Neural cell (in vitro differentiated cells): ENCODE results near the gene MCMBP. TPM values are rescaled to one million over a fixed set of nuclear protein-coding genes. Genes with fewer than 3 reads are reported as not detected.

Source experiments
- H2AFZ ChIP-seq: fragments of 200-600, 300-800 bp; sonication (generic), shearing (Covaris generic); 2 replicates; pipeline ENCODE4 v1.6.0; 2014; ENCODE audit warnings: low read depth, mild to moderate bottlenecking, antibody characterized with exemption, low read length, moderate library complexity
- H3F3A ChIP-seq: fragments of 200-600 bp; shearing (Covaris generic); 2 replicates; pipeline ENCODE4 v1.6.1; 2016; ENCODE audit warnings: mild to moderate bottlenecking, moderate library complexity, mixed read lengths, antibody characterized with exemption, low read length; ENCODE audit not compliant: insufficient read depth, poor library complexity, severe bottlenecking
- H3K27ac ChIP-seq: fragments of 200-600, 300-800 bp; sonication (generic), shearing (Covaris generic); 2 replicates; pipeline ENCODE4 v1.5.1; 2014; ENCODE audit warnings: mild to moderate bottlenecking, low read length, moderate library complexity
- H3K27me3 ChIP-seq: fragments of 300-800, 200-600 bp; sonication (generic), shearing (Covaris generic); 2 replicates; pipeline ENCODE4 v1.6.0; 2014; ENCODE audit warnings: mild to moderate bottlenecking, low read depth, low read length, moderate library complexity; ENCODE audit not compliant: insufficient read depth
- H3K36me3 ChIP-seq: fragments of 300-800, 200-600 bp; sonication (generic), shearing (Covaris generic); 2 replicates; pipeline ENCODE4 v1.5.1; 2014; ENCODE audit warnings: mild to moderate bottlenecking, antibody characterized with exemption, low read length, moderate library complexity; ENCODE audit not compliant: insufficient read depth
- H3K4me2 ChIP-seq: fragments of 300-800, 200-600 bp; sonication (generic), shearing (Covaris generic); 2 replicates; pipeline ENCODE4 v1.6.0; 2014; ENCODE audit warnings: mild to moderate bottlenecking, low read length
- H3K4me3 ChIP-seq: fragments of 300-800, 200-600 bp; sonication (generic), shearing (Covaris generic); 2 replicates; pipeline ENCODE4 v1.5.1; 2014; ENCODE audit warnings: mild to moderate bottlenecking, low read length, moderate library complexity
- H3K79me2 ChIP-seq: fragments of 200-600 bp; shearing (Covaris generic); replicated peaks from 2 replicates; pipeline ENCODE4 v1.6.0; 2014; ENCODE audit warnings: mild to moderate bottlenecking, low read length, moderate library complexity; ENCODE audit not compliant: insufficient read depth
- H3K9ac ChIP-seq: fragments of 300-800, 200-600 bp; sonication (generic), shearing (Covaris generic); 2 replicates; pipeline ENCODE4 v1.6.1; 2016; ENCODE audit warnings: mild to moderate bottlenecking, low read length, mixed read lengths
- H3K9me2 ChIP-seq: fragments of 200-600 bp; shearing (Covaris generic); 2 replicates; pipeline ENCODE4 v1.6.1; 2016; ENCODE audit warnings: mild to moderate bottlenecking, low read length, mixed read lengths; ENCODE audit not compliant: insufficient read depth
- H3K9me3 ChIP-seq: fragments of 200-600, 300-800 bp; sonication (generic), shearing (Covaris generic); 2 replicates; pipeline ENCODE4 v1.6.1; 2016; ENCODE audit warnings: mild to moderate bottlenecking, mixed run types, low read length, moderate library complexity, mixed read lengths
- H4K20me1 ChIP-seq: fragments of 200-600 bp; shearing (Covaris generic); 2 replicates; pipeline ENCODE4 v1.6.1; 2016; ENCODE audit warnings: mild to moderate bottlenecking, mixed run types; ENCODE audit not compliant: insufficient read depth
- CTCF ChIP-seq: fragments of 450-650 bp; IDR thresholded peaks from 2 replicates; pipeline ENCODE4 v1.5.1; 2014; ENCODE audit warnings: antibody characterized with exemption, mild to moderate bottlenecking, moderate library complexity; ENCODE audit not compliant: poor library complexity, severe bottlenecking
- EP300 ChIP-seq: fragments of 450-650 bp; conservative IDR thresholded peaks from 2 replicates; pipeline ENCODE4 v1.6.1; 2014; ENCODE audit warnings: antibody characterized with exemption, mild to moderate bottlenecking, moderate library complexity; ENCODE audit not compliant: poor library complexity, severe bottlenecking
- EZH2 ChIP-seq: fragments of 200-600, 300-800 bp; shearing (Covaris generic), sonication (generic); IDR thresholded peaks from 2 replicates; pipeline ENCODE4 v1.6.1; 2014; ENCODE audit warnings: antibody characterized with exemption, low read length, borderline replicate concordance, mild to moderate bottlenecking; ENCODE audit not compliant: insufficient read depth, poor library complexity, severe bottlenecking
- MXI1 ChIP-seq: fragments of 450-650 bp; conservative IDR thresholded peaks from 2 replicates; pipeline ENCODE4 v1.6.1; 2014; ENCODE audit warnings: antibody characterized with exemption, mild to moderate bottlenecking; ENCODE audit not compliant: poor library complexity, severe bottlenecking
- POLR2AphosphoS5 ChIP-seq: IDR thresholded peaks from 2 replicates; pipeline ENCODE4 v1.6.1; 2012
- RAD21 ChIP-seq: fragments of 450-650 bp; conservative IDR thresholded peaks from 2 replicates; pipeline ENCODE4 v1.6.1; 2014; ENCODE audit warnings: antibody characterized with exemption, mild to moderate bottlenecking, moderate library complexity
- REST ChIP-seq: IDR thresholded peaks from 2 replicates; pipeline ENCODE4 v1.6.1; 2012; ENCODE audit warnings: borderline replicate concordance
- SMC3 ChIP-seq: fragments of 450-650 bp; conservative IDR thresholded peaks from 2 replicates; pipeline ENCODE4 v1.6.1; 2014; ENCODE audit warnings: antibody characterized with exemption, mild to moderate bottlenecking, moderate library complexity; ENCODE audit not compliant: poor library complexity
- TAF1 ChIP-seq: IDR thresholded peaks from 2 replicates; pipeline ENCODE4 v1.6.1; 2012; ENCODE audit warnings: low read depth
- polyA plus RNA-seq: library from polyadenylated mRNA; depleted of rRNA; stranded (reverse); fragments of >200 nt; gene quantifications from 2 replicates; pipeline ENCODE4 v1.2.3, GENCODE V29; 2014

Gene MCMBP
- polyA plus RNA-seq, 1 donor from 2014 or later, result 58.0 TPM

- TF ChIP-seq TAF1, result no peak
- TF ChIP-seq POLR2AphosphoS5, result no peak
- no peak for TF ChIP-seq EZH2
- TF ChIP-seq MXI1, result no peak
- no peak for TF ChIP-seq REST
- TF ChIP-seq SMC3, result no peak
- TF ChIP-seq EP300, result no peak
- TF ChIP-seq CTCF, result no peak
- no peak for TF ChIP-seq RAD21
- Histone ChIP-seq H3K4me2 (no peak overlapping the region), H4K20me1 (no peaks in the 10 kb centered on the region), H2AFZ (no peak overlapping the region), H3K4me3 (no peak overlapping the region), H3K9ac (no peak overlapping the region), H3F3A (no peaks in the 10 kb centered on the region), H3K9me2 (no peaks in the 10 kb centered on the region), H3K79me2 (no peaks in the 10 kb centered on the region), H3K27ac (no peak overlapping the region), H3K9me3 (no peaks in the 10 kb centered on the region), H3K36me3 (peaks cover 8% of the 10 kb centered on the region), H3K27me3 (no peaks in the 10 kb centered on the region)
Measured at GRCh38 chr10:119832951-119833350, 39.7 kb downstream of the MCMBP start.

- no peak overlapping the region for H3K9ac ChIP-seq
- H3K9me2 ChIP-seq, result no peaks in the 10 kb centered on the region
- no peak overlapping the region for H3K4me3 ChIP-seq
- no peaks in the 10 kb centered on the region for H4K20me1 ChIP-seq
- no peaks in the 10 kb centered on the region for H3K27me3 ChIP-seq
- H3K9me3 ChIP-seq, result no peaks in the 10 kb centered on the region
- no peaks in the 10 kb centered on the region for H3F3A ChIP-seq
- H3K27ac ChIP-seq, result no peak overlapping the region
- no peak overlapping the region for H2AFZ ChIP-seq
- no peaks in the 10 kb centered on the region for H3K79me2 ChIP-seq
- H3K36me3 ChIP-seq, result peaks cover 8% of the 10 kb centered on the region
- no peak overlapping the region for H3K4me2 ChIP-seq
- TF ChIP-seq SMC3 (no peak), POLR2AphosphoS5 (no peak), REST (no peak), TAF1 (no peak), MXI1 (no peak), EP300 (no peak)
Measured at GRCh38 chr10:119831656-119832055, 41.0 kb downstream of the MCMBP start.
